GM21717 (cell line): ENCODE measurements around the gene MTUS2.

ENCODE experiments used
- ATAC-seq: cut with Tn5 transposase; IDR thresholded peaks from one replicate; pipeline ENCODE4 v1.9.1; 2021; ENCODE audit warnings: mild to moderate bottlenecking, moderate library complexity; ENCODE audit not compliant: unreplicated experiment

MTUS2 gene

DNA sequence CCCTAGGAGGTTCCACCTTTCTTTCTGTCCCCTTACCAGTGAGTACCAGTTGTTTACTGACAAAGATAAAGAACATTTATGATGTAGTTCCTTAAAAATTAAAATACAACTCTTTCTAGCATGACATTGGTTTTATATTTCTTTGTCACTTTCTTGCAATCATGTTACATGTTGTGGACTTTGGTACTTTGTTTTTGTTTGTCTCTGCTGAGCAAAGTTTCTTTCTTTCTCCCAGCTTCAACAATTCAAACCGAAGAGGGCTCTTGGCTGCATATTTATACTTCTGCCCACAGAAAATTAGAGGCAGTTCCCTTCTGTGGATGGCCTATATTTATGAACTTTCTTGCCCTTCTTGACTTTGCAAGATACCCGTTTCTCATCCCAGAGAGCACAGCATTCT is 201.2 kb downstream of the MTUS2 start:
- no peak for ATAC-seq

DNA sequence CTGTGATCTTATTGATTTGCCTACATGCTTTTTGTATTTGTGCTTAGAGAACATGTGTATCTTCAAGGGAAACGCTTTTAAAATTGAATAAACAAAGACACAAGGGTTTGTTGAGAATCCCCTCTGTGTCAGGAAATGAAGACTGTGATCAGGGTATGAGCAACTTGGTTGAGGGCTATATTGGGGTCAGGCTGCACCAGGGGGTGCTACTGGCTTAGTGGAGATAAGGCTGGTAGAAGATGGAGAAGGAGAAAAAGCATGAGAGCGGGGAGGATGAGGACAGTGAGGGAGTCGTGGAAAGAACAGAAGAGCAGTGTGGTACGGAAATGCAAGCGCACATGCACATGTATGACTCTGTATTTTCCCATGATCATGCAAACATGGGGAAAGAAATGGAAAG is 201.6 kb downstream of the MTUS2 start:
- no peak for ATAC-seq

GRCh38 chr13:29022410-29022809 is 202.3 kb downstream of the MTUS2 start:
- no peak for ATAC-seq

DNA sequence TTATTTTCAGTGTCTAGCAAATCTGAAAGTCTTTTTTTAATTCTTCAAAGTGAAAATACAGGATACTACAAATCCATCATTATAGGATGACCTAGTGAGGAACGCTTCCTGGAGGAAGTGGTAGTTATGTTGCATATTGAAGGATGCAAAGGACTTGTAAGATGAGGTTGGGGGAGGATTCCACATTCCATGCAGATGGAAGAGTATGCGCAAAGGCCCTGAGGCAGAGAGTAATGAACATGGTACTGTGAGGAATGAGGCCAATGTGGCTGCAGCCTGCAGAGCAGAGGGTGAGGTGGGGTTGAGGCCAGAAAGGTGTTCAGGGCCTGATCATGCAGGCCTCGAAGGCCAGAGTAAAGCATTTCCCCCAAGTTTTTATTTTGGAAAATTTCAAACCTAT is 202.8 kb downstream of the MTUS2 start:
- ATAC-seq = no peak

- no peak for ATAC-seq
Observed at GRCh38 chr13:29024783-29025182, 204.6 kb downstream of the MTUS2 start.

DNA sequence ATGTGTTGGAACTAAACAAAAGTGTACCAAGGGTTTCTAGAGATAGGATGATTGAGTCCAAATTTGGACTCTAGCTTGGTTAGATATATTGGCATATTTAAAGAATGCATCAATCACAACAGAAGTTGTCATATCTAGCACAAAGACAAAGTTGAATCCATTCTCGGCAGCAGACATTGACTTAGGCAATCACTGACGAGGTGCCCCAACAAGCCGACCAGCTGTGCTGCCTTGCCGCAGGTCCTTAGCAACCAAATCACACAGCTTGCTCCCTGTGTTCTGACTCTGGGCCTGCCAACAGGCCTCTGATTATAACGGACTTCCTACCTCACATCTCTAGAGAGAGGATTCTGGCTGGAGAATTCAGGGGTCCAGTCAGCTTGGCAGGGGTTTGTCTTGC is 208.7 kb downstream of the MTUS2 start:
- no peak for ATAC-seq

GRCh38 chr13:29038700-29039099 is 218.6 kb downstream of the MTUS2 start:
- no peak for ATAC-seq

- no peak for ATAC-seq
Observed at GRCh38 chr13:29039212-29039611, 219.1 kb downstream of the MTUS2 start.

GRCh38 chr13:29046588-29046987 is 226.4 kb downstream of the MTUS2 start:
- ATAC-seq = no peak

DNA sequence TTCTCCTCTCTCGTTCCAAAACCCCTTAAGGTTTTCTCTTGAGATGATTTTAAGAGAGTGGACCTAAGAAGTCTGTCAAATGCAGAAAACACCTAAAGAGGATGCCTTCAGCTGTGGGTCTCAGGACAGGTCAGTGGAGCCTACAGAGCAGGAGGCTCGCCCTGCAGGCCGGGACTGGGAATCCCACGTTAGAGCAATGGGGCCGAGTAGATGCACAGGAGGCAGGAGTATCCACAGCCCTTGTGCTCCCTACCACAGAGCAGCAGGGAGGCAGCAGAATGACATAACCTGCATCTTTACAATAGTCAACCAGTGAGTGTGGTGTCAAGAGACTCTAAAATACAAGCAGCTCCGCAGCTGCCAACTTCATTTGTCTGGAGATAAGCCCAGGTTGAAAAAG is 229.4 kb downstream of the MTUS2 start:
- no peak for ATAC-seq

DNA sequence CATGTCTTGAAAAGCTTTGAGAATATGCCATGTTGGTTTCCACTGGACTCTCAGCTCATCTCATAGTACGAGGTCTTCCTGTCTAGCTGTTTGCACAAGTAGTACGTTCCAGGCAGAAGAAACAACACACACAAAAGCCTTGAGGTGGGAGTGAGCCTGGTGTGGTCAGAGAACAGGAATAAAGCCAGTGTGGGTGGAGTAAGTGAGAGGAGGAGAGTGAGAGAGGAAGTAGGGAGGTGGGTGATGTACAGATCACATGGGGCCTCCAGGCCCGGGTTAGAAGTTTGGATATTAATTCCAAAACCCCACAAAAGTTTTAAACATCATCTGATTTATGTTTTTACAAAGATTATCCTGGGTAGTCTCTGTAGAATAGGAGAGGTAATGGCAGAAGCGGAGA is 230.6 kb downstream of the MTUS2 start:
- ATAC-seq = no peak

DNA sequence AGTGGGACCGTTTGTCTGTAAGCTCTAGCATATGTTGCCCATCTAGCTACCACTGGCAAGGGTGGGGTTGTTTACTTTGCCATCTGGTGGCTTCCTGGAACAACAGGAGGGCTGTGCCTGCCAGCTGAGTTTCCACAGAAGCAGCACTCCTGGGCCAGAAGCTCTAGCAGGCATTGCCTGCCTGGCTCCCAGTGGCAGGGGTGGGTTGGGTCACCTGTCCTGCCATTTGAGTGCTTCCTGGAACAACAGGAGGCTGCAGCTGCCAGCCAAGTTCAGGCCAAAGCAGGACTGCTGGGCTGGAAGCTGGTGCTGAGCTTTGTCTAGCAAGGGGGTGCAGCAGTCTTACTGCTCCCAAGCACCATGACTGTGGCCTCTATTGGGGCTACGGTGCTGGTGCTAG is 239.7 kb downstream of the MTUS2 start:
- ATAC-seq = no peak

GRCh38 chr13:29065142-29065541 is 245.0 kb downstream of the MTUS2 start:
- no peak for ATAC-seq

- no peak for ATAC-seq
Observed at GRCh38 chr13:29067306-29067945, 247.3 kb downstream of the MTUS2 start.

DNA sequence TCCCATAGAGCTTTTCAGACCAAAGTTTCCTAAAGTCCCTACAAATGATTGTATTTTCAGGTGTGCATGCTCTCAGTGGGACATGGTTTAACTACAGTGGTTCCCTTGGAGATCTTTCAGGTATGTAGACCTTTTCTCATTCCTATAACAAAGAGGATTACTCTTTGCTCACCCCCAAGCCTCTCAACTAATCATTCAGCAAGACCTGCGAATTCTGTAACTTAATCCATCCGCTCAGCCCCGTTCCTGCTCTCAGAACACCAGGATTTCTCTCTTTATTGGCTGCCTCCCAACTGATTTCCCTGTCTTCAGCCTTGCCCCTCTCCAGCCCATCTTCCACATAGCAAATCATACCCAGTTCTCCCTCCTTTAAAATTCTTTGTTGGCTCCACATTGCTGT is 253.6 kb downstream of the MTUS2 start:
- ATAC-seq = no peak

GRCh38 chr13:29077051-29077813 is 257.1 kb downstream of the MTUS2 start:
- ATAC-seq = no peak

DNA sequence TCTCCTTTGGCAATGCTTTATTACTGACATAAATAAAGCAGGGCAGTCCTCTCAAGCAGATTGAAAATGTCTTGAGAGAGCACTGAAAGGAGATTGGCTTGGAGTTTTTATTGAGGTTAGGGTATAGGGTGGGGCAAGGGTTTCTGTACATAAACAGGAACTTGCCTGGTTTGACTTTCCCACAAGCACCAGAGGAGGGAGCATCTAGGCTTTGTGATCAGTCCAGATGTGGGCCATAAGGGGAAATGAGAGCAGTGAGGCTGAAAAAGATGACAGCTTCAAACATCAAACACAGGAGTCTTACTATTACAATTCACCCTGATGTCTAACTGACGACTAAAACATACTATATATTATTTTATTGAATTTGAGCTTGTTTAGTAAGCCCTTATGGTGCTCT is 260.9 kb downstream of the MTUS2 start:
- no peak for ATAC-seq

- no peak for ATAC-seq
Observed at GRCh38 chr13:29081697-29082440, 261.7 kb downstream of the MTUS2 start.

DNA sequence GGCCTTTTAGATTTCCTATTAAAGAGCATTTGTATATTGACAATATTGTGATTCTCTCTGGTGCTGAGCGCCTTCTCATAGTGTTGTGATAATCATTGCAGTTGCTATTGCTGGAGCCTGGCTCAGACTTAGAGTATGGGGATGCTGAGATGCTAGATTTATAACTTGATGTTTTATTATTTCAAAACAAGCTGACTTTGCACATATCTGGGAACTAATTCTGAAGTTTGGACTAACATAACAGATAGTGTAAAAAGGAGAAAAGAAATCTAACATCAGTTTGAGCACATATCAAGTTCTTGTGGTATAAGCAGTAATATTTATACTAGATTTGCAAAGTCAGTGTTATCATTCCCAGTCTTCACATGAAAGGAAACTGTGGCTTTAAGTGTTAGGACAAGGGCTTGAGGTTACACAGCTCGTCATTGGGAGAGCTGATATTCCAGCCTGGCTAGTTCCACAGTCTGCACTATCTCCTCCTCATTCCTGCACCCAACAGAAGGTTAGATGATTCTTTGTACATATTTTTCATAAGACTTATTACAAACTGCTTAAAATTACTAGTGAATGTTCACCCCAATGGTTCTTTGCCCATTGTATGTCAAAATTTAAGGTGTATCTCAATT is 279.8 kb downstream of the MTUS2 start:
- no peak for ATAC-seq

DNA sequence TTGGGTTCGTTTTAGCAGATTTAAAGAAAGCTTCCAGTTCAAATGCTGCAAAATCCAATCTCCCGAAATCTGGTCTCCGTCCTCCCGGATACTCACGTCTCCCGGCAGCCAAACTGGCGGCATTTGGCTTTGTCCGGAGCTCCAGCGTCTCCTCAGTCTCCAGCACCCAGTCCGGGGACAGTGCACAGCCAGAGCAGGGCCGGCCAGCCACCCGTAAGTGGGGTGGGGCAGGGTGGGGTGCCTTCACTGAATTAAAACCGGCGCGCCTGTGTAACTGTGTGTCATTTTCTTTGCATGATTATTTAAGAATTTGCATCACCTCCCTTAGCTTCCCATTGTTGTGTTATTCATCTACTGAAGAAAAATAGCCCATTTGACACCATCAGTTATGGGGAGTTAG is 280.6 kb downstream of the MTUS2 start:
- ATAC-seq = no peak

DNA sequence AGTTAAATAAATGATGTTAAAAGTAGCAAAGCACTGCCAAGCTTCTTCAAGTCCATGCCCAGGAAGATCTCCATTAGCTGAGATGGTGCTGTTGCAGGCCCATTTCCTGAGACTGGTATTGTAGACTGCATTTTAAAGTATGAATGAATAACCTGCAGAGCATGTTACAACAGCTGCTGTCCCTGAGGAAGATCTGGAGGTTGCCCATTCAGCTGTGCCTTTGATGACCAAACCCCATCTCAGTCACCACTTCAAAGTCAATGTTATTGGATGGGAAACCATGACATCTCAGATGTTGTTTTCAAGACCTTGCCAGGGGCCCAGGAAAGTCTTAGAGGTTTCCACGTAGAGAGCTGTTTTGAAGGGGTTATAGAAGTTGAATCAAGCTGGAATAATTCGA is 281.3 kb downstream of the MTUS2 start:
- no peak for ATAC-seq

GRCh38 chr13:29101905-29102304 is 281.8 kb downstream of the MTUS2 start:
- no peak for ATAC-seq
